ENCODE measurements around the gene MAGI2. TPM values are rescaled to one million over a fixed set of nuclear protein-coding genes. Genes with fewer than 3 reads are reported as not detected.
"Not testable (repeated sequence)": the region's sequence is repeated elsewhere in the genome, so short reads cannot be mapped to it uniquely, and the experiment has no call there.

Gene MAGI2
- total RNA-seq, 1 donor from 2014 or later, result 6.9 TPM

- no peaks in the 10 kb centered on the region for H3K4me1 ChIP-seq
- TF ChIP-seq CTCF (IDR thresholded peaks at IDR 0.05) (no peak), POLR2AphosphoS5 (IDR thresholded peaks at IDR 0.05; ENCODE audit: insufficient read depth in 1 of 2, low read depth in 1 of 2) (no peak), POLR2A (IDR thresholded peaks at IDR 0.05) (no peak)
- no peak for DNase-seq (ENCODE audit: extremely low spot score in 2 of 2)
- intact Hi-C loops (cut with DNase I), result no loop called here
- no peak overlapping the region for H3K27ac ChIP-seq
- no peaks in the 10 kb centered on the region for H3K9me3 ChIP-seq
- H3K27me3 ChIP-seq, result no peaks in the 10 kb centered on the region
- H3K4me3 ChIP-seq, result no peak overlapping the region
- no peaks in the 10 kb centered on the region for H3K36me3 ChIP-seq
Measured at GRCh38 chr7:78594156-78594555, 859.3 kb downstream of the MAGI2 start.

GRCh38 chr7:78588393-78588792, 865.1 kb downstream of the MAGI2 start:
- H3K27ac ChIP-seq, result no peak overlapping the region
- intact Hi-C loops (cut with DNase I), result no loop called here

GRCh38 chr7:78587443-78588044, 865.9 kb downstream of the MAGI2 start:
- H3K27ac ChIP-seq, result no peak overlapping the region
- H3K4me1 ChIP-seq, result no peaks in the 10 kb centered on the region
- H3K4me3 ChIP-seq, result no peak overlapping the region
- no peaks in the 10 kb centered on the region for H3K27me3 ChIP-seq
- intact Hi-C loops (cut with DNase I), result no loop called here
- DNase-seq (ENCODE audit: extremely low spot score in 2 of 2), result no peak
- TF ChIP-seq POLR2A (IDR thresholded peaks at IDR 0.05), result no peak
- no peak for TF ChIP-seq CTCF (IDR thresholded peaks at IDR 0.05)
- no peak for TF ChIP-seq POLR2AphosphoS5 (IDR thresholded peaks at IDR 0.05; ENCODE audit: insufficient read depth in 1 of 2, low read depth in 1 of 2)
- no peaks in the 10 kb centered on the region for H3K36me3 ChIP-seq
- H3K9me3 ChIP-seq, result no peaks in the 10 kb centered on the region

More at GRCh38 chr7:78588393-78588792, 865.1 kb downstream of the MAGI2 start:
- Histone ChIP-seq H3K4me3 (no peak overlapping the region), H3K27me3 (no peaks in the 10 kb centered on the region), H3K4me1 (no peaks in the 10 kb centered on the region), H3K9me3 (no peaks in the 10 kb centered on the region), H3K36me3 (no peaks in the 10 kb centered on the region)
- no peak for TF ChIP-seq POLR2AphosphoS5 (IDR thresholded peaks at IDR 0.05; ENCODE audit: insufficient read depth in 1 of 2, low read depth in 1 of 2)
- no peak for TF ChIP-seq CTCF (IDR thresholded peaks at IDR 0.05)
- no peak for TF ChIP-seq POLR2A (IDR thresholded peaks at IDR 0.05)
- no peak for DNase-seq (ENCODE audit: extremely low spot score in 2 of 2)

GRCh38 chr7:78585980-78586379, 867.5 kb downstream of the MAGI2 start:
- no peak for TF ChIP-seq POLR2A (IDR thresholded peaks at IDR 0.05)
- TF ChIP-seq CTCF (IDR thresholded peaks at IDR 0.05), result no peak
- no peak for TF ChIP-seq POLR2AphosphoS5 (IDR thresholded peaks at IDR 0.05; ENCODE audit: insufficient read depth in 1 of 2, low read depth in 1 of 2)

GRCh38 chr7:78578686-78579085, 874.8 kb downstream of the MAGI2 start:
- Histone ChIP-seq H3K4me3 (no peak overlapping the region), H3K27ac (no peak overlapping the region), H3K9me3 (no peaks in the 10 kb centered on the region), H3K4me1 (no peaks in the 10 kb centered on the region), H3K36me3 (no peaks in the 10 kb centered on the region), H3K27me3 (no peaks in the 10 kb centered on the region)
- no peak for DNase-seq (ENCODE audit: extremely low spot score in 2 of 2)
- no peak for TF ChIP-seq POLR2AphosphoS5 (IDR thresholded peaks at IDR 0.05; ENCODE audit: insufficient read depth in 1 of 2, low read depth in 1 of 2)
- no peak for TF ChIP-seq CTCF (IDR thresholded peaks at IDR 0.05)
- TF ChIP-seq POLR2A (IDR thresholded peaks at IDR 0.05), result no peak
- intact Hi-C loops (cut with DNase I), result no loop called here

More at GRCh38 chr7:78585980-78586379, 867.5 kb downstream of the MAGI2 start:
- Histone ChIP-seq H3K27me3 (no peaks in the 10 kb centered on the region), H3K27ac (no peak overlapping the region), H3K9me3 (no peaks in the 10 kb centered on the region), H3K4me3 (no peak overlapping the region), H3K4me1 (no peaks in the 10 kb centered on the region), H3K36me3 (no peaks in the 10 kb centered on the region)
- DNase-seq (ENCODE audit: extremely low spot score in 2 of 2), result no peak
- intact Hi-C loops (cut with DNase I), result no loop called here

GRCh38 chr7:78577174-78577952, 876.1 kb downstream of the MAGI2 start:
- H3K27ac ChIP-seq; H3K4me3 ChIP-seq; H3K36me3 ChIP-seq; intact Hi-C loops (cut with DNase I); H3K4me1 ChIP-seq; H3K27me3 ChIP-seq; DNase-seq (ENCODE audit: extremely low spot score in 2 of 2); H3K9me3 ChIP-seq: not testable (repeated sequence)
